Sigmoid colon (tissue), 7 donors: Measurements from ENCODE around the gene METTL24. TPM values are rescaled to one million over a fixed set of nuclear protein-coding genes. Genes with fewer than 3 reads are reported as not detected.

Experiments used
- DNase-seq: peaks from one replicate; pipeline ENCODE4 v3.0.0-alpha.2; 2019
- H3K27ac ChIP-seq, 4 donors: fragments of 200-600 bp; sonication (generic); one replicate each; pipeline ENCODE4 v1.5.1; 2016 to 2019; ENCODE audit warnings: mild to moderate bottlenecking in 1 of 4
- H3K27me3 ChIP-seq, 3 donors: fragments of 200-600 bp; sonication (generic); one replicate each; pipeline ENCODE4 v1.5.1; 2019; ENCODE audit warnings: mild to moderate bottlenecking in 1 of 3
- H3K36me3 ChIP-seq, 4 donors: fragments of 200-600 bp; sonication (generic); one replicate each; pipeline ENCODE4 v1.5.1; 2016 to 2019
- H3K4me1 ChIP-seq, 4 donors: fragments of 200-600 bp; sonication (generic); one replicate each; pipeline ENCODE4 v1.5.1; 2017 to 2019
- H3K4me3 ChIP-seq, 4 donors: fragments of 200-600 bp; sonication (generic); one replicate each; pipeline ENCODE4 v1.5.1; 2017 to 2019; ENCODE audit warnings: mild to moderate bottlenecking in 2 of 4, moderate library complexity in 1 of 4
- H3K9me3 ChIP-seq, 4 donors: fragments of 200-600 bp in 3 of 4; sonication (generic) in 3 of 4; one replicate each; pipeline versions ENCODE4 v1.5.1 to v1.6.1; 2013 to 2019
- EP300 ChIP-seq, 4 donors: sonication (generic); formaldehyde crosslinking; IDR thresholded peaks; one replicate each; pipeline ENCODE4 v1.6.1; 2017; ENCODE audit warnings: antibody characterized with exemption in 4 of 4
- POLR2A ChIP-seq, 2 donors: fragments of 450-650 bp; IDR thresholded peaks; one replicate each; pipeline ENCODE4 v1.6.1; 2016; ENCODE audit warnings: antibody characterized with exemption in 2 of 2, mild to moderate bottlenecking in 2 of 2, moderate library complexity in 2 of 2
- POLR2AphosphoS5 ChIP-seq, 4 donors: sonication (generic); formaldehyde crosslinking; IDR thresholded peaks; one replicate each; pipeline ENCODE4 v1.6.1; 2017; ENCODE audit warnings: antibody characterized with exemption in 4 of 4
- WGBS, 2 donors: extraction: QIAGEN DNeasy Blood & Tissue Kit; methylation state at CpG; one replicate each; pipeline ENCODE4 v1.1.7; 2013; 5-methylcytosine and 5-hydroxymethylcytosine counted together
- intact Hi-C: fragments of 100-400 bp; cut with DNase I; formaldehyde crosslinking; loops from one replicate; pipeline ENCODE4 v1.15.1; 2023
- polyA plus RNA-seq, 3 donors: library from polyadenylated mRNA; stranded (reverse); fragments of 200-250 nt; gene quantifications; one replicate each; pipeline ENCODE4 v1.2.3, GENCODE V29; 2013
- total RNA-seq, 4 donors: library from RNA; depleted of rRNA; stranded (reverse); fragments of >200 nt; gene quantifications; one replicate each; pipeline ENCODE4 v1.1.0, GENCODE V29; 2016
- TF ChIP-seq, protein P1 (sequence below), 4 experiments: fragments of 450-650 bp in 3 of 4; fragments of 200-600 bp in 1 of 4; IDR thresholded peaks; one replicate each; pipeline ENCODE4 v1.5.1; 2016 to 2019; ENCODE audit warnings: antibody characterized with exemption in 4 of 4, mild to moderate bottlenecking in 3 of 4, moderate library complexity in 2 of 4
- donor health status: healthy with polysubstance abuse.
- donor health status: Bipolar disorder and iron deficiency.
- donor health status: healthy.

METTL24 gene
- total and polyA plus RNA-seq, 7 donors, result 0.76 to 41.3 (median 38.8) TPM; not detected in 2

DNA sequence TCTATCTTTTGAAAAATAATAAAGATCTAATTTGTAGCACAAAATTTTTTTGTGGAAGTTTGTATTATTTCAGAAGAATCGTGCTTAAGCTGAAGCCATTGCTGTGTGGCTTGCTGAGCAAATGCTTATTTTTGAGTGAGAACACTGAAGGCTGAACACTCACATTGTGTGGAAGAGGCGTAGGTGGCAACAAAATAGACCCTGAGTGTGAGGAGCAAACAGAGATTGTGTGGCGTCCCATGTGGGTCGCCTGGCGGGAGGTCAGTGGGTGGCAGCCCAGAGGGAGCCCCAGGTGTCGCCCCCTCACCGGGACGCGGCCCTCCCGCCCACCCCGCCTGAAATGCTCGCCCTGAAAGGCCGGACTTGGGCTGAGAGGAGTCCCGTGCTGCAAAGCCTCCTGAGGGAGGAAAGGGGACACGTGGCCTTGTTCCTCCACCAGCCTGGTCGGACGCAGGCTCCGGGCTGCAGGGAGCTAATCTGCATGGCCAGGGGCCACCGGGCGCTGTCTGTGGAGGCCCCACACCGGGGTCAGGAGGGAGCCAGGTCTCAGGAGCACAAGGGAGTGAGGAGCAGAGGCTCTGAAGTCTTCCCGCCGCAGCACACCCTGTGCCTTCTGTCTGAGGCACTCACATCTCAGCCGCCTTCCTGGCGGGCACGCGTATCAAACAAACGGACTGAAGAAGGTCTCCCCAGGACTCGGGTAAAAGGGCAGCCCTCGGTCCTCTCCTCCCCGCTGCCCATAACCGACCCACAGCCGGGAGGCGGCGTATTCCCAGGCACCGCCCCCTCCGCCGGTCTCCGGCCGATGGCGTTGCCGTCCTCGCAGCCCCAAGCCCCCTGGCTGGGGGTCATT lies 41.3 kb upstream of the METTL24 start:
- H3K27ac ChIP-seq, result peak overlapping the region in 3 of 4 donors; percentile 21 to 49 (median 33)
- H3K9me3 ChIP-seq, result no peaks in the 10 kb centered on the region
- peak; percentile 68 for DNase-seq
- peaks cover 0 to 11% (median 6%) of the 10 kb centered on the region in 4 donors for H3K4me1 ChIP-seq
- 44% methylated on average over 43 of the region's 43 CpGs for WGBS, 2 donors
- H3K36me3 ChIP-seq, result no peaks in the 10 kb centered on the region
- intact Hi-C loops, result loop anchor here (10.0 kb wide), 1 partner anchor 695 kb away; no protein-coding TSS in a partner anchor
- no peaks in the 10 kb centered on the region for H3K27me3 ChIP-seq
- no peak for TF ChIP-seq EP300 (IDR thresholded peaks at IDR 0.05)
- TF ChIP-seq, protein P1, sequence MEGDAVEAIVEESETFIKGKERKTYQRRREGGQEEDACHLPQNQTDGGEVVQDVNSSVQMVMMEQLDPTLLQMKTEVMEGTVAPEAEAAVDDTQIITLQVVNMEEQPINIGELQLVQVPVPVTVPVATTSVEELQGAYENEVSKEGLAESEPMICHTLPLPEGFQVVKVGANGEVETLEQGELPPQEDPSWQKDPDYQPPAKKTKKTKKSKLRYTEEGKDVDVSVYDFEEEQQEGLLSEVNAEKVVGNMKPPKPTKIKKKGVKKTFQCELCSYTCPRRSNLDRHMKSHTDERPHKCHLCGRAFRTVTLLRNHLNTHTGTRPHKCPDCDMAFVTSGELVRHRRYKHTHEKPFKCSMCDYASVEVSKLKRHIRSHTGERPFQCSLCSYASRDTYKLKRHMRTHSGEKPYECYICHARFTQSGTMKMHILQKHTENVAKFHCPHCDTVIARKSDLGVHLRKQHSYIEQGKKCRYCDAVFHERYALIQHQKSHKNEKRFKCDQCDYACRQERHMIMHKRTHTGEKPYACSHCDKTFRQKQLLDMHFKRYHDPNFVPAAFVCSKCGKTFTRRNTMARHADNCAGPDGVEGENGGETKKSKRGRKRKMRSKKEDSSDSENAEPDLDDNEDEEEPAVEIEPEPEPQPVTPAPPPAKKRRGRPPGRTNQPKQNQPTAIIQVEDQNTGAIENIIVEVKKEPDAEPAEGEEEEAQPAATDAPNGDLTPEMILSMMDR (IDR thresholded peaks at IDR 0.05), result no peak
- TF ChIP-seq POLR2A (IDR thresholded peaks at IDR 0.05), result no peak
- TF ChIP-seq POLR2AphosphoS5 (IDR thresholded peaks at IDR 0.05), result no peak
- peak overlapping the region; percentile 23 to 56 (median 50) for H3K4me3 ChIP-seq

DNA sequence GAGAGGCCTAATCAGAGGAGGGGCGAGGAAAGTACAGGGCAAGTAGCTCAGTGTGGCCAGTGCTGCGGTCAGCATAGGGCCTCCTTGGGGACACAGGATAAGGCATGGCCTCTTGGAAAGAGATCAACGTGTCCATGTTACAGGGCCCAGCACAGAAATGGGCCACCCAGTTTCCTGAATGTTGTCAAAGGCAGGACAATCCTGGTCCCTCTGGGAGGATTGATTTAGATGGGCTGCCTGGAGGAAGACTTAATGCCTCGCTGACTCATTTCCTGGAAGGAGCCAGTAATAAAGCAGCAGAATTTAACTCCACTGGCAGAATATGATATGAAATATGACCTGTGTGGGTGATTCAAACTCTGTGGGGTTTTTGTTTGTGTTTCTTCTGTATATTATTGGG lies 40.6 kb upstream of the METTL24 start:
- no peaks in the 10 kb centered on the region for H3K36me3 ChIP-seq
- intact Hi-C loops, result loop anchor here (10.0 kb wide), 1 partner anchor 694 kb away; no protein-coding TSS in a partner anchor
- no peak for TF ChIP-seq POLR2A (IDR thresholded peaks at IDR 0.05)
- TF ChIP-seq, protein P1 (IDR thresholded peaks at IDR 0.05), result no peak
- TF ChIP-seq POLR2AphosphoS5 (IDR thresholded peaks at IDR 0.05), result no peak
- TF ChIP-seq EP300 (IDR thresholded peaks at IDR 0.05), result no peak
- H3K9me3 ChIP-seq, result no peaks in the 10 kb centered on the region
- H3K4me3 ChIP-seq, result no peak overlapping the region
- H3K27me3 ChIP-seq, result no peaks in the 10 kb centered on the region
- no peak for DNase-seq
- H3K27ac ChIP-seq, result no peak overlapping the region
- WGBS, 2 donors, result 81 to 91% methylated on average over 4 of the region's 4 CpGs
- H3K4me1 ChIP-seq, result peaks cover 0 to 11% (median 6%) of the 10 kb centered on the region in 4 donors

DNA sequence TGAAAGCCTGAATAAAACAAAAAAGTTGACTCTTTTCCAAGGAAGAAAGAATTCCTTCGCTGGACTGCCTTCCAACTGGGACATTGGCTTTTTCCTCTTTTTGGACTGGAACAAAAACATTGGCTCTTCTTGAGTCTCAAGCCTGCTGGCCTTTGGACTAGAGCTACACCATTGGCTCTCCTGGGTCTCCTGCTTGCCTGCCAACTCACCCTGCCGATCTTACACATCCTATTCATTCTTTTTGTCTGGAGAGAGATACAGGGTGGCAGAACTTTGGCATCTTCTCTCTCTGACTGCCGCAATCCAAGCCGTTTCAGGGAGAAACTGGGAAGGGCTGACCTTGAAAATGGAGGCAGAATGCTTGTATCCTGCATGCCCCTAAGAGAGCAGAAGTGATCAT lies 37.1 kb upstream of the METTL24 start:
- H3K27me3 ChIP-seq, result no peaks in the 10 kb centered on the region
- no peaks in the 10 kb centered on the region for H3K9me3 ChIP-seq
- H3K36me3 ChIP-seq, result no peaks in the 10 kb centered on the region
- H3K27ac ChIP-seq, result peak overlapping the region in 1 of 4 donors; percentile 31
- H3K4me3 ChIP-seq, result no peak overlapping the region
- DNase-seq, result no peak
- TF ChIP-seq POLR2AphosphoS5 (IDR thresholded peaks at IDR 0.05) (no peak), POLR2A (IDR thresholded peaks at IDR 0.05) (no peak), EP300 (IDR thresholded peaks at IDR 0.05) (no peak)
- TF ChIP-seq, protein P1 (IDR thresholded peaks at IDR 0.05), result no peak
- peaks cover 0 to 16% (median 12%) of the 10 kb centered on the region in 4 donors for H3K4me1 ChIP-seq
- intact Hi-C loops, result loop anchor here (10.0 kb wide), 1 partner anchor 690 kb away; no protein-coding TSS in a partner anchor
- WGBS, 2 donors, result 69 to 86% methylated on average over 4 of the region's 4 CpGs

DNA sequence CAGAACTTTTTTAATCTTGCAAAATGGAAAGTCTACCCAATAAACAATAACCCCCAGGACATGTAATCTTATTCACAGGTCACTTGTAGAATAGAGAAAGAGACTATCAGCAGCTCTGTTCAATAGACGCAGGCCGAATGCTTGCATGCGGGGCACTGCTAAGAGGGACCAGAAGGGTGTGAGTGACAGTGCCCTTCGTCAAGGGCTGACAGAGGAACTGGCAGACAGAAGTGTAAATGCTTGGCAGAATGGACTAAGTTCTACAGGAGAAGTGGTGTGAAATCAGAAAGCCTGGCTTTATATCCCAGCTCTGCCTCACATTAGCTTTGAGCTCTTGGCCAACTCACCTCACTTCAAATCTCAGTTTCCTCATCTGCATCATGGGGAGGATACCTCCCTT lies 36.3 kb upstream of the METTL24 start:
- 93% methylated on average over 4 of the region's 4 CpGs for WGBS, 2 donors
- Histone ChIP-seq H3K4me1 (peaks cover 0 to 18% (median 14%) of the 10 kb centered on the region in 4 donors), H3K9me3 (no peaks in the 10 kb centered on the region), H3K27ac (no peak overlapping the region), H3K27me3 (no peaks in the 10 kb centered on the region), H3K36me3 (no peaks in the 10 kb centered on the region), H3K4me3 (no peak overlapping the region)
- DNase-seq, result no peak
- intact Hi-C loops, result loop anchor here (5.0 to 10.0 kb wide), 2 partner anchors 357 to 690 kb away; no protein-coding TSS in a partner anchor
- TF ChIP-seq EP300 (IDR thresholded peaks at IDR 0.05), result no peak
- no peak for TF ChIP-seq POLR2AphosphoS5 (IDR thresholded peaks at IDR 0.05)
- no peak for TF ChIP-seq POLR2A (IDR thresholded peaks at IDR 0.05)
- TF ChIP-seq, protein P1 (IDR thresholded peaks at IDR 0.05), result no peak
